HUES6 (cell line): Measurements from ENCODE around the gene MPND.

Experiments used
- H3K27ac ChIP-seq: 2 replicates; pipeline ENCODE4 v1.7.0; 2013; ENCODE audit warnings: low read depth, mild to moderate bottlenecking, low read length, inconsistent platforms
- H3K27me3 ChIP-seq: 2 replicates; pipeline ENCODE4 v1.6.1; 2013; ENCODE audit warnings: low read length; ENCODE audit not compliant: control insufficient read depth, insufficient read depth
- H3K36me3 ChIP-seq: 2 replicates; pipeline ENCODE4 v1.6.1; 2013; ENCODE audit warnings: low read length; ENCODE audit not compliant: control insufficient read depth, insufficient read depth
- H3K4me1 ChIP-seq: 2 replicates; pipeline ENCODE4 v1.6.1; 2013; ENCODE audit warnings: low read length; ENCODE audit not compliant: control insufficient read depth, insufficient read depth
- H3K4me3 ChIP-seq: 2 replicates; pipeline ENCODE4 v1.5.1; 2013; ENCODE audit warnings: low read depth, low read length
- H3K9ac ChIP-seq: one replicate; pipeline ENCODE4 v1.6.1; 2013; ENCODE audit warnings: mild to moderate bottlenecking, low read length
- H3K9me3 ChIP-seq: 2 replicates; pipeline ENCODE4 v1.6.1; 2013; ENCODE audit warnings: low read depth, low read length; ENCODE audit not compliant: control insufficient read depth, insufficient read depth

Gene MPND

GRCh38 chr19:4362101-4362828 lies 18.9 kb downstream of the MPND start:
- H3K27me3 ChIP-seq, result no peaks in the 10 kb centered on the region
- H3K27ac ChIP-seq, result peak overlapping the region; percentile 75; the same call in 1 of the 2 replicates
- H3K36me3 ChIP-seq, result peaks cover 74% of the 10 kb centered on the region
- H3K9ac ChIP-seq, result peak overlapping the region; percentile 1
- no peak overlapping the region for H3K4me3 ChIP-seq
- no peaks in the 10 kb centered on the region for H3K9me3 ChIP-seq
- peaks cover 20% of the 10 kb centered on the region for H3K4me1 ChIP-seq

GRCh38 chr19:4362831-4363545 lies 19.6 kb downstream of the MPND start:
- Histone ChIP-seq H3K4me3 (no peak overlapping the region), H3K4me1 (peaks cover 22% of the 10 kb centered on the region), H3K27ac (no peak overlapping the region), H3K9me3 (no peaks in the 10 kb centered on the region), H3K9ac (no peak overlapping the region), H3K36me3 (peaks cover 70% of the 10 kb centered on the region), H3K27me3 (no peaks in the 10 kb centered on the region)

DNA sequence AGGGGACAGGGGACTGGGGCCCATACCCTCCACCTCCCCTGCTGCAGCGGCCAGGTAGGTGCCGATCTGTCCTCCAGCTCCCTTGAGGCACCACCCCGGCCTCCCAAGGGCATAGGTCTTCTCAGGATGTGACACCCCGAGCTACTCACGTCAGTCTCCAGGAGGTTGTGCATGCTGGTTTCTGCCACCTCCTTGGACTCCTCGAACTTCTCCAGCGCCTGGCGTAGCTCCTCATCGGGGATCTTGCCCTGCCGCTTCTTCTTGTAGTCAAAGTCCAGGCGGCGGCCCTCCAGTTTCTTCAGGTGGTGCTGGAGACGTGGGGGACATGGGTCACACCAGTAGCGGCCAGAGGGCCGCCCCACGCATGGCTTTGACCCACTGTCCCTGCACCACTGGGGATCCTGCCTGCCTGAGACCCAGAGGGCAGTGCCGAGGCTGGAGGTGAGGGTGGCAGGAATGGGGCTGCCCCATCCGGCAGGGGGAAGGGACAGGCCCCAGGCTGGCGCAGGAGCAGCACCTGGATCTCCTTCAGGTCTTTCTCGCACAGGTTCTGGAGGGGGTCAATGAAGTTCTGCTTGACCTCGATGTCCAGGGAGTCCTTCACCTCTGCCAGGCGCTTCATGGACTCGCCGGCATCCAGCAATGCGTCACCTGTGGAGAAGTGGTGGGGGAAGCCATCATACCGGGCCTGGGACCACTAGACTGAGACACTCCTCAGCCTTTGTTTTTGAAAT lies 20.4 kb downstream of the MPND start:
- no peak overlapping the region for H3K27ac ChIP-seq
- H3K9ac ChIP-seq, result no peak overlapping the region
- H3K4me1 ChIP-seq, result peaks cover 28% of the 10 kb centered on the region
- H3K36me3 ChIP-seq, result peaks cover 65% of the 10 kb centered on the region
- no peak overlapping the region for H3K4me3 ChIP-seq
- H3K27me3 ChIP-seq, result no peaks in the 10 kb centered on the region
- no peaks in the 10 kb centered on the region for H3K9me3 ChIP-seq

- peaks cover 41% of the 10 kb centered on the region for H3K4me1 ChIP-seq
- no peak overlapping the region for H3K4me3 ChIP-seq
- peaks cover 50% of the 10 kb centered on the region for H3K36me3 ChIP-seq
- no peak overlapping the region for H3K9ac ChIP-seq
- H3K9me3 ChIP-seq, result no peaks in the 10 kb centered on the region
- no peak overlapping the region for H3K27ac ChIP-seq
- H3K27me3 ChIP-seq, result no peaks in the 10 kb centered on the region
Observed at GRCh38 chr19:4365341-4365740, 22.0 kb downstream of the MPND start.

DNA sequence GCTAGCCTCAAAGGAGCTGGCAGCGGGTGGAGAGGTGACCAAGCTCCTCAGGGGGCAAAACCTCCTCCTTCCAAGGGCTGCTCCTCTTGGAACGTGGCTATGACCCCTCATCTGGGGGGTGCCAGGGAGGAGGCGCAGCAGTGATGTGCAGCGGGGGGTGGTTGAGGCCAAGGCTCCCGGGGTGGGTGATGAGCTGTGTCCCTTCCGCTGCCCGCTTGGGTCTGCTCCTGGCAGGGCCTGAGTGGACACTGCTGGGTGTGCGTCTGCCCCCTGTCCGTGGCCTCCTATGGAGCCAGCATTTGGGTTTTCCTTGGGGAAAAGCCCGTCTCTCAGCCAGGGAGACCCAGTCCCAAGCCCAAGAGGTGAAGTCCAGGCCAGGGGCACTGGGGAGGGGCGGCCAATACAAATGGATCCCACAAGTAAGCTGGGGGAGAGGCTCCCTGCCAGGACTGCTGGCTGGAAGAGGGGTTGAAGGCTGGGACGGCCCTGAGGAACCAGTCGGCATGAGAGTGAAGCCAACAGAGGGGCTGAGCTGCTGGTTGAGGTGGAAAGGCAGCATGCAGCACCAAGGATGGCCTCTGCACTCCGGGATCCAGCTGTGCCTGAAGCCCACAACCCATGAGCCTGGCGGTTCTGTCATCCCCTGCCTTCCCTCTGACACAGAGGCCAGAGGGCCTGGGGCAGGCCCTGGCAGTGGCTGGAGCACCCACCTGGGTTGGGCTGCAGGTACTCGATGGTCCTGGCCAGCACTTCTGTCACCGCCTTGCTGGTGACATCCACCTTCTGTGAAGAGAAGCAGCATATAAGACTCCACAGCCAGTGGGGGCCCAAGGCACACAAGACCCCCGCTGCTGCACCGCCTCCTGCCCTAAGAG lies 22.7 kb downstream of the MPND start:
- peaks cover 43% of the 10 kb centered on the region for H3K36me3 ChIP-seq
- H3K9me3 ChIP-seq, result no peaks in the 10 kb centered on the region
- H3K27ac ChIP-seq, result no peak overlapping the region
- no peaks in the 10 kb centered on the region for H3K27me3 ChIP-seq
- H3K4me1 ChIP-seq, result peaks cover 34% of the 10 kb centered on the region
- no peak overlapping the region for H3K4me3 ChIP-seq
- H3K9ac ChIP-seq, result no peak overlapping the region

DNA sequence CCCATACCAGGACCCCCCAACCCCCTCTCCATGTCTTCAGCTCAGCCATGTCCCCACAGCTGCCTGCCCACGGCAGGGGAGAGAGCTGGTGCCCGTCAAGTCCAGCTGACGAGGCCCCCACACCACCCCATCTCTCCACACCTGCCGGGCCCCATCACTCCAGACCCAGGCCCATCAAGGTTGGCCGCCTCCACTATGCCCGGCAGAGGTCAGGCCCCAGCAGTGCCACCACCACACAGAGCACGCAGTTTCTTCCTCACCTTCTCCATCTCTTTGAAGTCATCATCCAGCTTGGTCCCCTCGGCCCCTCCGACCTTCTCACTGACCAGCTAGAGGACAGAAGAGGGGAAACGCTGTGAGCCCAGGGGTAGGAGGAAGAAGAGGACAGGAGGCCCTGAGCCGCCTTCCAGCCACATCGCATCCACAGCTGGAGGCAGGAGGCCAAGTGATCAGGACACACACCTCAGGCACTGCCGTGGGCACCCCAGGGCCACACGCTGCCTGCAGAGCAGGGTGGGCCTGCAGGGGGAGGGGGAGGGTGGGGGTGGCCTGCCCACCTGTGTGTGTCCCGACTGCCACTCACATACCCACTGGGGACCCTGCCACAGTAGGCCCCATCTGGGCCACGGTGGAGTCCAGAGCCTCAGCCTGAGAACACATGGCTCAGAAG lies 23.4 kb downstream of the MPND start:
- Histone ChIP-seq H3K27me3 (no peaks in the 10 kb centered on the region), H3K4me3 (no peak overlapping the region), H3K9ac (no peak overlapping the region), H3K4me1 (peaks cover 31% of the 10 kb centered on the region), H3K36me3 (peaks cover 41% of the 10 kb centered on the region), H3K9me3 (no peaks in the 10 kb centered on the region), H3K27ac (no peak overlapping the region)

DNA sequence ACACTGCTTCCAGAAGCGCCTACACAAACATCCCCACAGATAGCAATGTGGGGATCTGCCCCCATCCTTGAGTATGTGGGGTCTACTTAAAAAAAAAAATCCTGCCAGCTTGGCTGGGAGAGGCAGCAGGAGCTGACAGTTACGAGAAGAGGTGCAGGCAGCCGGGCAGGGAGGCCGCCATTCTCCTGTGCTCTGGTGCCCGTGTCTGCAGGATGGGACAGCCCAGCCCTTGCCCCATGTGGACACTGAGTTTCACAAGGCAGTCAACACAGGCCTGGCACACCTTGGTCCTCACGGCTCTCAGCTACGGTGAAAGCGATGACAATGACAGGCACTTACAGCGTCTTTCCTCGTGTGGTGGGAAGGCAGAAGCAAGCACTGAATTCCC lies 24.0 kb downstream of the MPND start:
- H3K27ac ChIP-seq, result no peak overlapping the region
- H3K4me1 ChIP-seq, result peaks cover 27% of the 10 kb centered on the region
- no peaks in the 10 kb centered on the region for H3K27me3 ChIP-seq

GRCh38 chr19:4367781-4368127 lies 24.4 kb downstream of the MPND start:
- Histone ChIP-seq H3K4me3 (no peak overlapping the region), H3K4me1 (peaks cover 22% of the 10 kb centered on the region), H3K9me3 (no peaks in the 10 kb centered on the region), H3K27me3 (no peaks in the 10 kb centered on the region), H3K36me3 (peaks cover 31% of the 10 kb centered on the region), H3K27ac (no peak overlapping the region), H3K9ac (no peak overlapping the region)

More for the DNA sequence above, 24.0 kb downstream of the MPND start:
- no peak overlapping the region for H3K4me3 ChIP-seq
- peaks cover 35% of the 10 kb centered on the region for H3K36me3 ChIP-seq
- H3K9ac ChIP-seq, result no peak overlapping the region
- H3K9me3 ChIP-seq, result no peaks in the 10 kb centered on the region

DNA sequence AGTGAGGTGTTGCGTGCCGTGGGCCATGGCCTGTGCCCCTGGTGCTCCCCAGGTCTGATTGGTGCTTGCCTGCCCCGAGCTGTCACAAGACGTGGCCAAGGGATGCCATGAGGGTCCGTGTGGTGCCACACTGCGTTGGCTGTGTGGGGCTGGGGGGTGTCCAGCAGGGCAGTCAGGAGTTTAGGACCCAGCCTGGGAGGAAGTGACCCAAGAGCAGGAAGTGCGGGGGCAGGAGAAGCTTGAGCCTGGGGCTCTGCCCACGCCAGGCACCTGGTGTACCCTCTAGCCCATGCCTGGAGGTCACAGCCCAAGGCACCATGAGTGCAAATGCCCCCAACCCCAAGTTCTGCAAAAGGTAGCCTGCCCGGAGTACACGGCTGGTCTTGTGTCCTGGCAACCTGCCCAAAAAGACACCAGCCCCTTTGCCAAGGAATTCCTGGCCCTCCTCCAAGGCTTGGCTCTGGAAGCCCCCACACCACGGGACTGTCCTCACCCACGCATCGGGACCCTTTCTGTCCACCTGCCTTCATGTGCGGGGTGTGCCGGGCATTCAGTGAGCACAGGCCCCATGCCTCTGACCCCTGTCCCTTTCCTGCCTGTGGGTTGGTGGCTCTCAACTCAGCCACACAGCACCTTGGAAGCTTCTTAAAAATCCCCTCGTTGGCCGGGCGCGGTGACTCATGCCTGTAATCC lies 24.9 kb downstream of the MPND start:
- Histone ChIP-seq H3K4me3 (no peak overlapping the region), H3K27me3 (no peaks in the 10 kb centered on the region), H3K4me1 (peaks cover 22% of the 10 kb centered on the region), H3K9me3 (no peaks in the 10 kb centered on the region), H3K36me3 (peaks cover 26% of the 10 kb centered on the region), H3K9ac (peak overlapping the region; percentile 8), H3K27ac (0 out of 2 replicates have a peak overlapping the region, but pooled peaks have one; percentile 13)
